GM19193 (cell line): Measurements from ENCODE around the gene TRAP1.

ENCODE experiments used
- POLR2A ChIP-seq: IDR thresholded peaks from 4 replicates; pipeline ENCODE4 v1.6.1; 2011; ENCODE audit not compliant: insufficient read depth, insufficient read length; ENCODE audit errors: extremely low read depth

Gene TRAP1

DNA sequence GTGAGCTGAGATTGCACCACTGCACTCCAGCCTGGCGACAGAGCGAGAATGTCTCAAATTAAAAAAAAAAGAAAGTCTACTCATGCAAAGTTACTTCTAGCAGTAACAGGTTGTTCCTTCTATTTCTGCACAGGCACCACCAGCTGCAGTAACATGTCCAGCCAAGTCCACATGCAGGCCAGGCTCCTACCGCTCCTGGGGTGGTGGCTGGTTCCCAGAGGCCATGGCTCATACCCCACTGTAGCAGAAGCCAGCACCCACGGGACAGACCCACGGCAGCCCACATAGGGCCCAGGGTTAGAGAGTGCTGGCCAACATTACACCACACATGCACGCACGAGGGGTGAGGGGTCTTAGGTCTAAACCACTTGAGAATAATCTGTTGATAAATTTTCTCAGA is 26.7 kb upstream of the TRAP1 start:
- no peak for TF ChIP-seq POLR2A

DNA sequence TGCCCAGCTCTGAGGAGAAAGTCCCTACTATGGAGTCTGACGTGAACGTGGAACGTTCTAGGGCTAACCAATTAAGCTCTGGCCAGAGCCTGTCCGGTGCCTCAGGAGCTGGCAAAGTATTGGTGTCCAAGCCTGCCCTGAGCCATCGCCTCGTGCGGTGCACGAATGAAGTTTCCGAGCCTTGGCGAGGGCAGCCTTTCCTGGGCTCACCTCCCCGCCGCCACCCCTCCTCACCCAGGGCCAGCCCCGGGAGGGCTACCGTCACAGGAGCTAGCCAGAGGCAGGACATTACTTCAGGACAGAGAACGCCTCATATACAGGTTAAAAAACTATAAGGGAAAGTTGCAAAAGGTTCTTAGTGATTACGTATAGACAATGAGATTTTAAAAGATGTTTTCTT is 23.6 kb upstream of the TRAP1 start:
- TF ChIP-seq POLR2A: no peak

DNA sequence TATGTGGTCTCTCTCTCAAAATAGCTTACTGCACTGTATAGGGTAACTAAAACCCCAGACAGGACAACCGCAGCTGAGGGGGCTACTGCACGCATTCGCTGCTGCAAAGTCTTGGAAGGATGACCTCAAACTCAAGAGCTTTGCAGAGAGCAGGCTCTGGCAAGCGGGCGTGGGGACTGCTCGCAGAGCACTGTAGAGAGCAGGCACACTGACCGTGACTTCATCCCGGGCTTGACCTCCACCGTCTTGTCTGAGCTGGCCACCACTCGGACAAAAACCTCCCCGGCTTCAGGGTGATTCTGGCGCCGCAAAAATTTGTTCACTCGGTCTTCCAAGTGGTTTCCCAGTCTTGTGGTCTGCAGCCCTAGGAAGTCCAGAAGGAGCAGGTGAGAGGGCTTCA is 22.9 kb upstream of the TRAP1 start:
- no peak for TF ChIP-seq POLR2A

DNA sequence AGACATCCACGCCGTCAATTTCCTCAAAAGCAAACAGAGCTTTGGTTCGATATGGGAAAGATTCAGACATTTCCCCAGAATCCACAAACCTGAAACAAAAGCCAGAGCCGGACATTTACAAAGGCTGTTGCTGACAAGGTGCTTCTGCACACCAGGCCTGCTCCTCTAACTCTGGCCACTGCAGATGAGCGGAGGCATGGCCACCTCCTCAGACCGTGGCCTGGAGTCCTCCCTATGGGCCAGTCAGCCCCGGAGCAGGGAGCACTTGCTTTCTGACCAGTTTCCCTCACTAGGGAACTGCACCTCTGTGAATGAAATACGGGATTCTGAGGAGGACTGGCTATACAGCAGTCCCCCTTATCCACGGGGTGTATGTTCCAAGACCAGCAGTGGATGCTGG is 22.3 kb upstream of the TRAP1 start:
- TF ChIP-seq POLR2A: no peak

DNA sequence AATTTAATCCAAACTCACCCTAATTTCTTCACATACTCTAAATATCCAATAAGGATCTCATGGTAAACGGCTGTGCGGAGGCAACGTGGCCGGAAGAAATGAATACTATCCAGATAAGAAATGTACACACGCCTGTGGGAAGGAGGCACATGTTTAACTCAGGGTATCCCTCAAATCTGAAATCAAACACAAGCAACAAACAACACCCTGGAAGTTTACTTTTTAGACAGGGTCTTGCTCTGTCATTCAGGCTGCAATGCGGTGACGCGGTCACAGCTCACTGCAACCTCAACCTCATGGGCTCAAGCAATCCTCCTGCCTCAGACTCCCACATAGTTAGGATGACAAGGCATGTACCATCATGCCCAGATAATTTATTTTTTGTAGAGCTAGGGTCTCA is 21.2 kb upstream of the TRAP1 start:
- no peak for TF ChIP-seq POLR2A

DNA sequence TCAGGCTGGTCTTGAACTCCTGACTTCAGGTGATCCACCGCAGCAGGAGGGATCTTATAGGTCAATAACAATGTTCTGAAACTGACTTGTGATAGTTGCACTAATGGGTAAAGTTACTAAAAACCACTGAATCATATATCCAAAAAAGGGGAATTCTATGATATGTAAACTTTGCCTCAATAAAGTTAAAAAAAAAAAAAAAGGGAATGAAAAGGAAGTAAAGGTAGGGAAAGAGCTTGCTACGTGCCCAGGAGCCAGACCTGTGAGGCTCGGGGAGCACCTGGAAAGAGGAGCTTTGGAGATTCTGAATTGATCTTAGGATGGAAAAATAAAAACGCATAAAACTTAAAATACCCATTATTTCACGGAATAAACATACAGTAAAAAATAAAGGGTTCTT is 20.8 kb upstream of the TRAP1 start:
- TF ChIP-seq POLR2A: no peak

DNA sequence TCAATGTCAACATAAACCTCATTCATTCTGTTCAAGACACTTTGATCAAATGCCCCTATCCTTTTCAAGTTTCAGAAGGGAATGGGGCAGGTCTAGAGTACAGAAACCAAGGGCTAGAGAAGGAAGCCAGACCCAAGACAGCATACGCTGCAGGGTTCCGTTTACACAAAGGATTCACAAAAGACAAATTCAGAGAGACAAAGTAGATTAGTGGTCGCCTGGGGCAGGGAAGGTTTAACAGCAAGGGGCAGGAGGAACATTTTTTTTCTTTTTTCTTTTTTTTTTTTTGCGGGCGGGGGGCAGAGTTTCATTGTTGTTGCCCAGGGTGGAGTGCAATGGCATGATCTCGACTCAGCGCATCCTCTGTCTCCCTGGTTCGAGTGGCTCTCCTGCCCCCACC is 19.9 kb upstream of the TRAP1 start:
- TF ChIP-seq POLR2A: no peak

DNA sequence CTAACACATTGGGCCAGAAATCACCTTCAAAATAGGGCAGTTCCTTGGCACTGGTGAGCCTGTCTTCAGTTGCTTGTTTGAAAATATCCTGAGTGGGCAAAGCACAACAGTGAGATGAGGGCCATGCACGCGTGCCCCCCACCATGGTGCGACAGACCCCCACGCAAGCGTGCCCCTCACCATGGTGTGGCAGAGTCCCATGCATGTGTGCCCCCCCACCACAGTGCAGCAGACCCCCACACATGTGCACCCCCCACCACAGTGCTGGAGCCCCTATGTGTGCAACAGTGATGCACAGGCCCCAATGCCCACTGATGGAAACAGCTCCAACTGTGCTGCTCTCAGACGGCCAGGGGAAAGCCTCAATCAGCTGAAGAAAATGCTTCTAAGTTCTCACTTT is 18.8 kb upstream of the TRAP1 start:
- TF ChIP-seq POLR2A: no peak

DNA sequence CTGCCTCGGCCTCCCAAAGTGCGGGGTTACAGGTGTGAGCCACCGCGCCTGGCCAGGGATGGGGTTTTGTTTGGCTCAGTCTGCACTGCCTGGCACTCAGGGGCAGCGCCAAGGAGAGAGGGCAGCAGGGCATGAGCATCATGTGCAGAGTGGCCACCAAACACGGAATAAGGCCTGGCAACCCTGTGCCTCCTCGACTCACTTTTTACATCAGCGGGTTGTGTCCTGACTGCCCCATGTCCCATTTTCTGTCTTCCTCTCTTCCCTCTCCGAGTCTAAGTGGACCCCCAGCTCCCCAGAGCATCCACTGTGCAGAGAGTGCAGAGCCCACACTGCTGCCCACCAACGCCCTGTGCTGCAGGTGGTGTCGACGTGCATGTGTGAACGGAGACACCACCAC is 18.2 kb upstream of the TRAP1 start:
- TF ChIP-seq POLR2A: no peak

DNA sequence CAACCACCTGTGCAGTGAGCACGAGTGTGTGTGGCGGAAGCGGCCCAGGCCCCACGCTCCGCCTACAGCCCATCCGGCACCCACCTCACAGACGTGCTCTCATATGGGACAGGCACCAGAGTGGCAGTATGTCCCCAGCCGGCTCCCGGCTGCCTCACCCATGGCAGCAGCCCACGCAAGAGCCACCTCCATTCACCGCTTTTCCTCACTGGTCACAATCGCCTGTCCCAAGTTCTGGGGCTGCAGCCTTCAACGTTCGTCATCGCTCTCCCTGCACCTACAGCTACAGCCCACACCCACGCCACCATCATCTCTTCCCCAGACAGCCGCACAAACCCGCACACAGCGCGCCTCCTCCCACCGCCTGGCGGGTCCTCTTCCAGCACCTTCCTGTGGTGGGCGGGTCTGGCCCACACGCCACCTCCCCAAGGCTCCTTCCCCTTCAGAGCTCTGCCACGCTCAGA is 17.5 kb upstream of the TRAP1 start:
- no peak for TF ChIP-seq POLR2A

DNA sequence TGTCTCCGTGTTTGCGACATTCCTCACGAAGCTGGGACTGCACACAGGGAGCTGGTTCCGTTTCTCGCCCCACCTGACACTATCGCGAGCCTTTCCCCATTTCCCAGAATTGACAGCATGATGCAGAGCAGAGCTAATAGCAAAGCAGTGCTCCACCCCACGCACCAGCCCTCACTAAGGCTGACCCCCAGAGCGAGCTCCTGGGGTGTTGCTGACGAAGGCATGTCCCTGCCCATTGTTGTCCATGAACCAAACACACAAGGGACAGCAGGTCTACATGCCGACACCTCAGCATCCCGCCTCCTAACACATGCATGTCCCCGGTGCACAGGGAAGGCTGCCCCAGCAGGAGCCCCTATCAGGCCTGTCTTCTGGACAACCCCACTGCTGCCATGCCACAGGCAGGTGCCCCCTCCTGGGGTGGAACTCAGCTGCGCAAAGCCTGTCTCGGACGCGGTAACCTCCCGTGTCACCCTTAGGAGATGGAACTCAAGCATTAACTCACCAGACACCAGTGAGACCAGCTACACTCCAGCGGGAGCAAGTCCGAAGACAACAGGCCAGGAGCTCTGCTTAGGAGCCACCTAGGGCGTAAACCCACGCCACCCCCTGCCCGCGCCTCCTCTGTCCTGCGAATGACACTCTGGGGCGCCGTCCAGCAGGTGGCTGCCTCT is 16.9 kb upstream of the TRAP1 start:
- no peak for TF ChIP-seq POLR2A

DNA sequence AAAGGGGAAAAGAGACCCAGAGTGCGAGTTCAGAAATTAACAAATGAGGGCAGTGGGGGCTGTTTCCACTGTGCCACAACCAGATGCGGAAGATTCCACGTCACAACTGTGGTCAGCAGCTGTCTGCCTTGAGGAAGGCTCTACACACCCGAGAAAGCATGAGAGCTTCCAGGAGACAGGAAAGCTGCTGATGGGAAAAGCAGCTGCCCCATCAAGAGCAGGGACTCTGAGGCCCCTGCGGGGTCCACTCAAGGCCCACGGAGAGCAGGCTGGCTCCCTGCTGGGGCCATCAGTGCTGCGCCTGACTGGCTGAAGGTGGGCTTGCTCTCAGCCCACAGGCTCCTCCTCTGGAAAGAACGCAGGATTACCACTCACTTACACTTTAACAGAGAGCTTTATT is 14.8 kb upstream of the TRAP1 start:
- TF ChIP-seq POLR2A: no peak

DNA sequence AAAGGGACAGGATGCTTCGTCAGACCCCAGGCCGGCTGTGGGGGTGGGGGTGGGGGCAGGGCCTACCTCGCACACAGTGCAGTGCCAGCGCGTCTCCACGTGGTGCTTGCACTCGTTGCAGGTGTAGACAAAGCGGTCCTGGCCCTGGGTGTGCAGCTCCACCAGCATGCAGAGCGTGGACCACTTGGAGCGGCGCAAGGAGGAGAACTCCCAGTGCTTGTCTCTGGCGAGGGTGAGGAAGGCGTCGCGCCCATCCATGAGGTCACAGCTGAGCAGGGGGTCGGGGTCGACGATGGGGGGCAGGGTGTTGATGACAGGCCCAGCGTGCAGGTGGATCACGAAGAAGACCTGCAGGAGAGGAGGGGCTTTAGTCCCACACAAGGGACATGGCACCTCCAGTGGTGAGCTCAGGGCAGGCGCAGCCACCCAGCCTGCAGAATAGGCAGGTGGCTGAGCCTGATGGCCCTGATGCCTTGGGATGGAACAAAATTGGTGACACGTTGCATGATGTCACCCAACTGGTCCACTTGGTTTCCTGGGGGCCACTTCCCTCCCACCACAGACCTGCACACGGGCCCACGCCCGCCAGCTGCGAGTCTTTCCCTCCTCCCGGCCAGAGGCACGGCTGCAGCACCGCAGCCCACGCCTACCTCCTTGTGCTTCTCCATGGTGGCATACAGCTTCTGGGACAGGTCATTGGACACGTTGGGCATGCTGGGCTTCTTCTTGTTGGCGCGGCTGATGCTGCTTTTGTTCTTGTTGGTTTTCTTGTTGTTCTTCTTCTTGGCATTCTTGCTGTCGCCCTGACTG is 14.0 kb upstream of the TRAP1 start:
- no peak for TF ChIP-seq POLR2A

DNA sequence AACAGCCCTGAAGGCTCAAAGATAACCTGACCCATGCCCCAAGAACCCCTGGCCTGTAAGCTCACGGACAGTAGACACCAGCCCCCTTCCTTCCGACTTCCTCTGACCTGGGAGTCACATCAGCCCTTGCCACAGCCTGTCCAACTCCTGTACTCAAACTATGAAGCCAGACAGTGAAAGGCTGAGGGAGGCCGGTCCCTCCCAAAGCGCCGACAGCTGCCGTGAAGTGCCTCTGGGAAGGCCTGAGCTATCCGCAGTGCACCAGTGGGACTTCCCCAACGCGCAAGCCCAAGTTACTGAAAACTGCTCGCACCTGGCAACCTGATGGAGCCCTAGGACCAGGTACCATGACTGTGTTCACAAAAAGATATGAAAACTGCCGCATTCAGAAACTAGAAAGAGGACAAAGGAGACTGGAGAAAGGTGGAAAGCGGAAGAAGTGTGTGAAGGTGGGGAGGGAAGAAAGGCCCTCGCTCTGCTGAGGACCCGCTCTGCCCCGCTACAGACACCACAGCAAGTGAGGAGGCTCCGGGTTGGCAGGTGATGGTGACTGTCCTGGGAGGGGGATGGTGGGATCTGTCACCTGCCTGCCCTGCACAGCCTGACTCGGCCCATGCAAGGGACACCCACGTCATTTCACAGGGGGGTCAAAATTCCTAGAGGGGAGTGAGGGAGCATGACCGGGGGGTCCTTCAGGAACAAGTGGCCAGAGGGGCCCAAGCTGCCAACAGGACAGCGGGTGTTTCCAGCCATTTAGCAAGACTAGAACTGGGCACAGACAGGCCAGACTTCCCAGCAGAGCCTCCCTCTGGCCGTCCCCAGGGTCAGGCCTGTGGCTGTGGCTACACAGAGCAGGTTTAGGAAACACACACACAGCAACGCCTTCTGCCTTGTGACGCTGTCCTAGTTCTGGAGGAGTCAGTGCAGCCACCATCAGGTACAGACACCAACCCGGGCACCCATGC is 13.1 kb upstream of the TRAP1 start:
- TF ChIP-seq POLR2A: no peak
